HG03060 (cell line): ENCODE measurements around the gene DCLK3.

Experiments
- ATAC-seq: cut with Tn5 transposase; IDR thresholded peaks from one replicate; pipeline ENCODE4 v1.9.1; 2021; ENCODE audit warnings: low read depth, moderate number of reproducible peaks; ENCODE audit not compliant: unreplicated experiment

Gene DCLK3

DNA sequence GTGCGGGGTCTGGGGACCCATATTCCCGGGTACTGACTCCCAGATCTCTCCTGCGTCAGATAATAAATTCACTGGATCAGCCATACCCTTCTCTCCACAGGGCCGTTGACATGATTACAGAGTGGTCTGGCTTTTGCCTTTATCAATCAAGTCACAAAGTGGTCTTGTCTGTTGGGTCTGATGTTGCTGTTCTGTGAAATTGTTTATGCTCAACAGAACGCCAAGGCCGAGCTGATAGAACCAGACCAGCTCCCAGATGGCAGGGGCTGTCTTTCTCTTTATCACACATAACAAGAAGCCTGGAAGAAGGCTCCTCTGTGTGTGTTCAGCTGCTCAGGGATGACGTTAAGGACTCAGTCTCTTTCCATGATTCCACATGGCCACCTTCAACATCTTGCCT lies 751 bp upstream of the DCLK3 start:
- ATAC-seq = no peak

DNA sequence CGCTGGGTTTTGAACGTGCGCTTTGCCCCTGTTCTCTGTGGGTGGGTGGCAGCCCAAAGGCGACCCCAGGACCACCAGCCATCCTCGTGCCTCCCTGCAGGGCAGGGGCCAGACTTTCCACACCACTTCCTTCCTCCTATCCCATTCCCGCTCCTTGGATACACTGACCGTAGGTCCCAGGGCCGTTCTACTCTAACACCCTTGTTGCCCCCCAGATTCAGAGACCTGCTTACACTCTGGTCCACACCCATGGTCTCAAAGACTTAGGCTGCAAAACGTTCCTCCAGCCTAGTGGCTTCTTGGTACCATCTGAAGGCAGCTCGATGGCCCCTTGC lies 318 bp upstream of the DCLK3 start:
- ATAC-seq = no peak

DNA sequence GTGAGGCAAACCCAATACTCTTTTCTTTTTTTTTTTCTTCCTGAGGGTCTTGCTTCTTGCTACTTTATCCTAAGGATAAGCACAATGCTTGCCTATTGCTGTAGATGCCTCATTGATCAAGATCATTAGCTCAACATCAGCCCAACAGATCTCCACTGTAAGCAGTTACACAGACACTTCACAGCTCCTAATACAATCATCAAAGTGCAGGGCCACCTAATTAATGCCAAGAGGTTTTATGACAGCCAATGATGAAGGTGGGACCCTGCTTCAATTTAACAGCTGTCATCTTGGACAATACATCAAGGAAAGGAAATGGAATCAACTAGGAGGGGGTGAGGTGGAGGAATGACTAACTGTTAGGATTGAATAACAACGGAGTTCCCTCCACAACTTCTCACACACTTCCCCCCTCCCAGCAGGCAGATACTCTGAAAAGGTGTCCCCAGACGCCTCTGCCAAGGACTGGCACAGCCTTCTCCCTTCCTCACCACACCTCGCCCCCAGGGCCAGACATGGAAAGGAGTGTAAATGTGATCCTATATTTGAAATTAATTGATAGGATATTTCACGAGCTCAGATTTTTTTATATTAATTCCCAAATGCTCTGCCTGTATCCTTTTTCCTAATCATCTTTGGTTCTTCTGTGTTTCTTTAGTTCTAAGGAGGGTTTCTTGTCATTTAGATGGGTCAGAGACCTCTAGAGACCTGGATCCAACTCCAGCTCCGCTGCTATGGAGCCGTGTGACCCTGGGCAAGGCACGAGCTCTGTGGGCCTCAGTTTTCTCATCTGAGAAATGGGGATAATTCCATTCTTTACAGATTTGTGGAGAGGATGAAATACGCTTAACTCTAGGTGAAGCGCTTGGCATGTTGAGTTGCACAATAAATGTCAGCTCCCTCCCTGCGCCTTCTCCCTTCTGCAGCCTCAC lies 1.2 kb downstream of the DCLK3 start:
- no peak for ATAC-seq

- ATAC-seq = no peak
These were observed 2.6 kb downstream of the DCLK3 start for GRCh38 chr3:36761779-36762178.

- no peak for ATAC-seq
These were observed 8.1 kb downstream of the DCLK3 start for GRCh38 chr3:36756269-36756668.

DNA sequence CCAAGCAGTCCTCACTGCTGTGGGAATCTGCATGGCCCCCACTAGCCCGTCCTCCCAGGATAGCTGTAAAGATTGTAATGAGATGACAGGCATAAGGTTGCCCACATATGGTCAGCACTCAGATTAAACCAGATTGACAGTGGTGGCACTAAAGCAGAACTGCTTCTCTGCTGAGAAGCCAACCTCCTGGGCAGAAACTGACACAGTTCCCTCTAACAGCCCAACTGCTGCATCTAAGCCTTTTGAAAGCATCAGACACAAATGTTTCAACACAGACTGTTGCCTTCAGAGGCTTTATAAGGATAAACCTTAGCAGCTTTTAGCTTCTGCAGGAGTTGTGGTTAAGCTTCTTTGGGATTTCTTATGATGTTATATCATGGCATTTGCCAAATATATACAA lies 13.0 kb downstream of the DCLK3 start:
- ATAC-seq = no peak

DNA sequence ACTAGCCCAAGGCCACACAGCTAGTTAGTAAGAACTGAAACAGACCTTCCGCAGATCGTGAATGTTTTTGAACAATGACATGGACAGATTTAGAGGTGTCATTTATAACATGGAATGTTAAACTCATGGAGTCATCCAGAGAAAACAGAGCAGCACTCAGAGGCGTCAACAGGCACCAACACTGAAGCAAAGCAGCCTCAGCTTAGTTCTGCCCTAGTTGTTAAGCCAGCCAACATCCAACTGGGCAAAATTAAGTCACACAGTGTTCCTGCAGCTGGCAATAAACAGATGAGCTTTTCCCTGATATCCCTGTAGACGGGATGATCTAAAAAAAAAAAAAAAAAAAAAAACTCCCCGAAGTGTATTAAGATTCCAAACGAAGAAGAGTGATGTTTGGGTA lies 13.6 kb downstream of the DCLK3 start:
- no peak for ATAC-seq

DNA sequence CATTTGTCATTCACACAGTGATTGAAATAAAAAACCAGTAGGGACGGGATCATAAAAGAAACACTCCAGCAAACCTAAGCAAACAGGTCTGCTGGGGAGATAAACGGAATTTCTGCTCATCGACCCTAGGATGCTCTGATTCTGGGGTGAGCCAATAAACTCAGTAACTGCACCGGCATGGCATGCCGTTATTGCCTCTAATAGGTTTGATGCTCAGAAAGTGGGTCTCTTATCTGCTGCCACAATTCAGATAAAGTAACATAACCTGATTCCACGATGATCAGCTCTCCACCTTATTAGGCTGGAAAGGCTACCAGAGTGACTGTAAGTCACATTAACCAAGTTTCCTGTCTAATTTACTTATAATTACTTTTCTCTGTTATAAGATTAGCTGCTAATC lies 19.6 kb downstream of the DCLK3 start:
- no peak for ATAC-seq

GRCh38 chr3:36743826-36744225 lies 20.5 kb downstream of the DCLK3 start:
- ATAC-seq = no peak

- ATAC-seq = no peak
These were observed 23.1 kb downstream of the DCLK3 start for GRCh38 chr3:36741285-36741684.

DNA sequence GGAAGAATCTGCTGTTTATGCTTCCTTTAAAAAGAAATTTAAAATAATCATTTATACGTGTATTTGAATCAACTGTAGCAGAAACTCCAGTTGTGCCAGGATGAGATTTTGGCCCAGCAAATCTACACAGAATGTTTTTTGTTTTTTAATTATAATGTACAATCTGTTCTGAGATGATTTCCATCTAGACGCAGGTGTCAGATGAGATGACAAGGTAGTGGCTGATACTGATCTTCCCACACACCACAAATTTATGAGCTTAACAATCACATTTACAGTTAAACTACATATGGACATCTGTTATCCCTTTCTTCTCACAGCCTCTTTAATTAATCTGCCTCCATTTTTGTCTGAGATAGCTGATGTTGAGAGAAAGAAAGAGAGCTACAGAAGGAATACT lies 23.6 kb downstream of the DCLK3 start:
- no peak for ATAC-seq

DNA sequence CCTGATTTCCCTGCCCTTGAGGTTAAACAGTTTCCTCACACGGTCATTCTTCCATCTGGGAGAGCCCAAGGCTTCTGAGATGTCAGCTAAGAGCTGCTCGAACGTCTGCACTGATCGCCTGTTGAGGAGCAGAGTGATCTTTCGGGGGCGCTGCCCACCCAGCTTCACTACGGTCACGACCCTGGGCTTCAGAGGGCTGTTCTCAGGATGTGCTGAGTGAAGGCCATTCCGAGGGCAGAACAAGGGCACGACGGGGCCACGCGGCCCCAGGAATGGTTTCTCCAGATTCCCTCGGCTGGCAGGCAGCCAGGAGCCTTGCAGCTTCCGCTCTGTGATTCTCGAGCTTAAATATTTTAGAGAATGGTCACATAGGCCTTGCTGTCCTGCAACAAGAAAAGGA lies 25.7 kb downstream of the DCLK3 start:
- no peak for ATAC-seq

DNA sequence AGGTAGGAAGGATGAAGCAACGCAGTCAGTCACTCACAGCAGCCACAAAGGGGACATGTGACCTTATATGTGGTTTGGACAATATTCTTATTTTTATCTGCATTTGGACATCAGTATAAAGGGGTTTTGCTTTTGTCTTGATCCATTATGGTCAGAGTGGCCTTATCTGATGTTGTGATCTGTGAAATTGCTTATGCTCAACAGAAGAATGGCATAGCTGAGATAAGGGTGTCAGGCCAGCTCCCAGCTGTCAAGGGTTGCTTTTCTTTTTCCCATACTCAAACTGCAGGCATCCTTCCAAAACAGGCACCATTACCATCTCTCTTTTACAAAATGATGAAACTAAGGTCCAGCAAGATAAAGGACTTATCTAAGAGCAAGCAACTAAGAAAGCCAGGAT lies 28.1 kb downstream of the DCLK3 start:
- ATAC-seq = no peak

GRCh38 chr3:36734742-36735141 lies 29.6 kb downstream of the DCLK3 start:
- no peak for ATAC-seq

DNA sequence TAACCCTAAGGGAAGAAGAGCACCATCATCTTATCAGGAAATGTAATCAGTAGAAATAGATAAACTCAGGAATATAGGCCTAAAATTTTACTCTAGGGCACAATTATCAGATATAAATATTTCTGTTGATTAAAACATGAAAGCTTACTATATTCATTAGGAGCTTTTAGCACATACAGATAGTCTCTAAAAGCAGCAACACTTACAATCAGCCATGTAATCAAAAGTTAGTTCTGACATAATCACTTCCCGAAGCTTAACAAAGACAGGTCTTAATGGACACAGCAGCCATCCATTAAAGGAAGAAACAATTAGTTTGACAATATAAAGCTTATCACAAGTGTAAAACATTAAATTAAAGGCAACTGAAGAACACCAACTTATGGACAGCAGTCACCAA lies 30.6 kb downstream of the DCLK3 start:
- no peak for ATAC-seq

DNA sequence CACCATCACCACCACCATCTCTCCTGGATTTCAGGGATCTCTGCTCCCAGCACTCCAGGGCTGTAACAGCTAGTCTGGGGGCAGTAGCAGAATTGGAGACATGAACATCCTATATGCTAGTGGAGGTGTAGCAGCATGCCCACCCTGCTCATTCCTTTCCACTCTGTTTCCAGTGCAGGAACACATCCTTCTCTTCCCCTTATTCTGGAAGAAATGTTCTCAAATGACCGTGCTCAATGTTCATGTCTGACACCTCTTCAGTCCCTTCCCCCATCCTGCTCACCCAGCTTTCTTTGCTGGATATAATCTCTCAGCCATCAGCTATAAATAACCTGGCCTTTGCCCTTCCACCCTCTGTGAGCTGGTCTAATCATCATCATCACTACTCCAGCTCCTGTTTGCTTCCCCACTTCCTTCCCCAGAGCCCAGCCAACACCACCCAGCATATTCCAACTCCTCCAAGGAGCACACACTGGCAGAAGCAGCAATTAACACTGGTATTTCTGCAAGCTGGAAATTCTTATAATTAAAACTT lies 31.1 kb downstream of the DCLK3 start:
- ATAC-seq = no peak

DNA sequence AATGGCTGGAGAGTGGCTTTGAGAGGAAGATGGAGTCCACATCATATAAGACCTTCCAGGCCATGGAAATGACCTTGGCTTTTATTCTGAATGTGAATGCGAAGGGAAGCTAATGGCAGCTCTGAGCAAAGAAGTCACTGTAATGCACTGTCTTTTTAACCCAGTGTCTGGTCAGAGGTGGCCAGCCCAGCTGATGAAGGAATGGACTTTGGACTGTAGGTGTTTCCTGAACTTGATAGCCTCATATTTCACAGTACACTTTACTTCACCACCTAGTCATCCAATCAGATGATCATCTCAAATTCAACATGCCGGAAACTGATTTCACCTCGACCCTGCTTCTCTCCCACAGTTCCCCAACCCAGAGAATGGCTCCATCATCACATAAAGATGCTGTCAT lies 33.4 kb downstream of the DCLK3 start:
- no peak for ATAC-seq

DNA sequence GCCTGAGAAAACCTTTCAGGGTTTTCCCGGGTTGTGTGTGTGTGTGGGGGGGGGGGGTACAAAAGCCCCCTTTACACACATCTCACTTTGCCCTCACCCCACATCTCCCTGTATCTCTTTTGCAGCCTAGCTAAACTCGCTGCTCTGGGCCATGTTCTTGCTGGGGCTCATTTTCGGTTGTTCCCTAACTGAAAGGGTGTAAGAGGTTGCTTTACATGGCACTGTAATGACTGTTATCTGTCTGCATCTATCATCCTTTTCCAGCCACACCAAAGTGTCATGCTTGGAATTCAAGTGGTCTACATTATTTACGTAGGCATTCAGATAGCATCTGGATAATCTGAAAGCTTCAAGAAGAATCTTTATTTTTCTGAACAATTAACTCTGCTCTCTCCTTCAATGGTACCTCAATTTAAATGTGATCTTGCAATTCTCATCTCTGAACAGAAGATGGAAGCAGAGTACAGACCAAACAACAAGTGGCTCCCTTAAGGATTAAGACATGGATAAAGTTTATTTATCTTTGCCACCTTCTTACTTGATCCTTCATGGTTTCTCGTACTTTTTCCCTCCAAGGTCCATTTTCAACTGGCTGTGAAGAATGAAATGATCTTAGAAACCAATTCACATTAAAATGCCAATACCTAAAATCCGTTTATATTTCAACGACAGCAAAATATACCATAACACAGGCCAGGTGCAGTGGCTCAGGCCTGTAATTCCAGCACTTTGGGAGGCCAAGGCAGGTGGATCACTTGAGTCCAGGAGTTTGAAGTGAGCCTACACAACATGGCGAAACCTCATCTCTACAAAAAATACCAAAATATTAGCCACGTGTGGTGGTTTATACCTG lies 34.9 kb downstream of the DCLK3 start:
- ATAC-seq = no peak

DNA sequence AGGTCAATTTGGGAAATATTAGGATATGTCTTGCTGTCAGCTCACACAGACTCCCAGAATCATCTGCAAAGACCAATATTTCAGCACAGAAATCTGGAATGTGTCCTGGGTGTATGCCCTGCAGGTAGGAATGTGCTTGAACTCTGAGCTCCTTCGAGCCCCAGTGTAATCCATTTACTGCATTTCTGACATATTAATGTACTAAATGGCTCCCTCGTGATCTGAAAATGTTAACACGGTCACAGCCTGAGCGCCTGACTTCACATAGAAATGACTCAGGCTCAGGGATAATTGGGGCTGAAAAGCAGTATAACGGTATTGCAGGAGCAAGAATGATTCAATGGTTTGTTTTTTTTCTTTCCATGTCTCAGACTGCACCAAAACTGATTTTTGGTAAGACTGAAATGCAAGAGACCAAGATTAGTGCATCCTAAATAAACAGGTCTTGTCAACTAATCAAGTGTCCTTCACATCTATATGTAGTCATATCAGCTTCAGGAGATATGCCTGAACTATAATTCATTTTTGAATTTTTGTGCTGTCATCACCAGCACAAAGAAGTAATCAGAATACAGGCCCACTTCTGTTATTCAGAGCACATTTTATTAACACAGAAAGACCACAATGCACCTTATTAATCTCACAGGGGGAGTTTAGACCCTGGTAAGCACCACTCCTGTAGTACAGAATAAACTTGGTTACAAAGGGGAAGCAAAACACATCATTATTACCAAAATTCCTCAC lies 49.8 kb downstream of the DCLK3 start:
- no peak for ATAC-seq

DNA sequence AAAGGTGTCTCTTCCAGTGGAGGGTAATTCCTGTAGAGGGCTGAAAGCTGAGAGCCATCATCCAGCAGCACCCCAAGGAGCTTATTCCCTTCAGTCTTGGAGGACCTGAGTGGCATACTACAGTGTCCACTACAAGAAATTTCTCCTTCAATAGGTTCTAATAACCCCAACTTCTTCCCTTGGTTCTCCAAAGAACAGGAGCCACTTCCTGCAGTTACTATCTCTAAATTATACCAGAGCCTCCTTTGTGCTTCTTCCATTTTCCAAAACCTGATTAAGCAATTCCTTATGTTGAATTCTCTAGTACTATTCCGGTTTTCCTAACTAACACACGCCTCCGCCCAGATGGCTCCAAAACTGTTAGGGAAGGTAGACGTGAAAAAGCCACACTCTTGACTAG lies 50.4 kb downstream of the DCLK3 start:
- ATAC-seq = no peak

- ATAC-seq = no peak
These were observed 53.7 kb downstream of the DCLK3 start for GRCh38 chr3:36710606-36711005.
